ENCODE data around the gene FOXN4. TPM values are rescaled to one million over a fixed set of nuclear protein-coding genes. Genes with fewer than 3 reads are reported as not detected.

FOXN4 gene
- total and polyA plus RNA-seq, 2 of the 13 experiments (the other 11 are each of a cell fraction or from before 2014, with no cell fraction given), result 0.11 TPM; not detected in 1

- 0 out of 2 replicates have a peak, but pooled peaks have one; percentile 39 for TF ChIP-seq ZSCAN31 (CRISPR knock-in tag; IDR thresholded peaks at IDR 0.05; ENCODE audit: low read depth)
- no peak for TF ChIP-seq ZNF747 (CRISPR knock-in tag; IDR thresholded peaks at IDR 0.05; ENCODE audit: borderline replicate concordance)
- TF ChIP-seq ARID4A (CRISPR knock-in tag; IDR thresholded peaks at IDR 0.05; ENCODE audit: borderline replicate concordance), result peak; percentile 61; the same call in 1 of the 2 replicates
- TF ChIP-seq DR1 (CRISPR knock-in tag; IDR thresholded peaks at IDR 0.05), result no peak
- no peak for TF ChIP-seq CENPBD1 (CRISPR knock-in tag; IDR thresholded peaks at IDR 0.05; ENCODE audit: borderline replicate concordance, low read depth)
- TF ChIP-seq ATF7 (IDR thresholded peaks at IDR 0.05), result no peak
- TF ChIP-seq ATF7 (CRISPR knock-in tag; IDR thresholded peaks at IDR 0.05), result no peak
- no peak for TF ChIP-seq ZUFSP (CRISPR knock-in tag; IDR thresholded peaks at IDR 0.05; ENCODE audit: borderline replicate concordance)
- no peak for TF ChIP-seq ZNF530 (CRISPR knock-in tag; IDR thresholded peaks at IDR 0.05; ENCODE audit: low read depth)
- TF ChIP-seq ZKSCAN1 (IDR thresholded peaks at IDR 0.05; ENCODE audit: low read length), result peak; percentile 83
- TF ChIP-seq CCDC6 (CRISPR knock-in tag; IDR thresholded peaks at IDR 0.05), result no peak
- peak; percentile 82 for TF ChIP-seq TBX2 (CRISPR knock-in tag; IDR thresholded peaks at IDR 0.05; ENCODE audit: borderline replicate concordance)
- TF ChIP-seq WIZ (CRISPR knock-in tag; IDR thresholded peaks at IDR 0.05), result no peak
- TF ChIP-seq HINFP (CRISPR knock-in tag; IDR thresholded peaks at IDR 0.05; ENCODE audit: low read depth), result no peak
- no peak for TF ChIP-seq ZNF619 (CRISPR knock-in tag; IDR thresholded peaks at IDR 0.05)
- 0 out of 2 replicates have a peak, but pooled peaks have one; percentile 42 for TF ChIP-seq HES4 (CRISPR knock-in tag; IDR thresholded peaks at IDR 0.05; ENCODE audit: borderline replicate concordance)
- TF ChIP-seq ATF3 (CRISPR knock-in tag; IDR thresholded peaks at IDR 0.05), result no peak
- no peak for TF ChIP-seq ZNF281 (CRISPR knock-in tag; IDR thresholded peaks at IDR 0.05; ENCODE audit: borderline replicate concordance)
- peak; percentile 60; the same call in 1 of the 2 replicates for TF ChIP-seq HOXA3 (CRISPR knock-in tag; IDR thresholded peaks at IDR 0.05)
Measured at GRCh38 chr12:109307051-109307450, 2.0 kb downstream of the FOXN4 start (continued).
